GM12865 (cell line): Measurements from ENCODE around the gene KCTD10.
"Not testable (repeated sequence)": the region's sequence is repeated elsewhere in the genome, so short reads cannot be mapped to it uniquely, and the experiment has no call there.

Experiments
- DNase-seq: peaks from one replicate; pipeline ENCODE4 v3.0.0; 2010; ENCODE audit warnings: low read depth
- H3K4me3 ChIP-seq: 2 replicates; pipeline ENCODE4 v1.5.1; 2011; ENCODE audit warnings: mild to moderate bottlenecking, low read depth, low read length, control low read depth
- TF ChIP-seq, protein P1 (sequence below): IDR thresholded peaks from 2 replicates; pipeline ENCODE4 v1.5.1; 2011; ENCODE audit warnings: low read length, control low read depth, low read depth, inconsistent platforms; ENCODE audit not compliant: insufficient read depth; ENCODE audit errors: missing control alignments

KCTD10 gene

GRCh38 chr12:109423392-109423791 lies 53.7 kb downstream of the KCTD10 start:
- TF ChIP-seq, protein P1, sequence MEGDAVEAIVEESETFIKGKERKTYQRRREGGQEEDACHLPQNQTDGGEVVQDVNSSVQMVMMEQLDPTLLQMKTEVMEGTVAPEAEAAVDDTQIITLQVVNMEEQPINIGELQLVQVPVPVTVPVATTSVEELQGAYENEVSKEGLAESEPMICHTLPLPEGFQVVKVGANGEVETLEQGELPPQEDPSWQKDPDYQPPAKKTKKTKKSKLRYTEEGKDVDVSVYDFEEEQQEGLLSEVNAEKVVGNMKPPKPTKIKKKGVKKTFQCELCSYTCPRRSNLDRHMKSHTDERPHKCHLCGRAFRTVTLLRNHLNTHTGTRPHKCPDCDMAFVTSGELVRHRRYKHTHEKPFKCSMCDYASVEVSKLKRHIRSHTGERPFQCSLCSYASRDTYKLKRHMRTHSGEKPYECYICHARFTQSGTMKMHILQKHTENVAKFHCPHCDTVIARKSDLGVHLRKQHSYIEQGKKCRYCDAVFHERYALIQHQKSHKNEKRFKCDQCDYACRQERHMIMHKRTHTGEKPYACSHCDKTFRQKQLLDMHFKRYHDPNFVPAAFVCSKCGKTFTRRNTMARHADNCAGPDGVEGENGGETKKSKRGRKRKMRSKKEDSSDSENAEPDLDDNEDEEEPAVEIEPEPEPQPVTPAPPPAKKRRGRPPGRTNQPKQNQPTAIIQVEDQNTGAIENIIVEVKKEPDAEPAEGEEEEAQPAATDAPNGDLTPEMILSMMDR: no peak
- no peak for DNase-seq
- H3K4me3 ChIP-seq: no peak overlapping the region

GRCh38 chr12:109422251-109422650 lies 54.8 kb downstream of the KCTD10 start:
- TF ChIP-seq, protein P1: no peak
- H3K4me3 ChIP-seq: no peak overlapping the region
- DNase-seq: no peak

DNA sequence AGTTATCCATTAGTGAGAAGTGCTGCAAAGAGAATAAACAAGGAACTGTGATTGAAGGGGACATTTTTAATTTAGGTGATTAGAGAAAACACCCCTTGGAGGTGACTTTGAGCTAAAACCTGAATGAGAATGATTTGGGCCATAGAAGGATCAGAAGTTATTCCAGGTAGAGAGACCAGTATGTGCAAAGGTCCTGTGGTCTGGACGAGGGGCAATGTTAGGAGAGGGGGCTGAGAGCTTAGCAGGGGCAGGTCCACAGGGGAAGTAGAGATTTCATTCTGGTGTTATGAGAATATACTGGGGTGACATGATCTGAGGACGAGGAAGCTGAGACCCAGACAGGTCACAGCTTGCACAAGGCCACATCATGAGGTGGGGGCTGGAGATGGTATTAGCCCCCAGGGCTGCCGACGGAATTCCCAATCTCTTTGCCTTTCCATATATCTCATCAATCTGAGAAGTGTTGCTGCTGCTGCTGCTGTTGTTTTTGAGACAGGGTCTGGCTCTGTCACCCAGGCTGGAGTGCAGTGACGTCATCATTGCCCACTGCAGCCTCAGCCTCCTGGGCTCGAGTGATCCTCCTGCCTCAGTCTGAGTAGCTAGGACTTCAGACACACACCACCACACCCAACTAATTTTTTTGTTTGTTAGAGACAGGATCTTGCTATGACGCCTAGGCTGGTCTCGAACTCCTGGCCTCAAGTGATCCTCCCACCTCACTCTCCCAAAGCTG lies 55.6 kb downstream of the KCTD10 start:
- H3K4me3 ChIP-seq: no peak overlapping the region
- TF ChIP-seq, protein P1: no peak
- no peak for DNase-seq

GRCh38 chr12:109418848-109419480 lies 58.1 kb downstream of the KCTD10 start:
- H3K4me3 ChIP-seq: no peak overlapping the region
- DNase-seq: no peak
- TF ChIP-seq, protein P1: no peak

- not testable (repeated sequence) for H3K4me3 ChIP-seq
Measured at GRCh38 chr12:109406147-109406546, 71.0 kb downstream of the KCTD10 start.

DNA sequence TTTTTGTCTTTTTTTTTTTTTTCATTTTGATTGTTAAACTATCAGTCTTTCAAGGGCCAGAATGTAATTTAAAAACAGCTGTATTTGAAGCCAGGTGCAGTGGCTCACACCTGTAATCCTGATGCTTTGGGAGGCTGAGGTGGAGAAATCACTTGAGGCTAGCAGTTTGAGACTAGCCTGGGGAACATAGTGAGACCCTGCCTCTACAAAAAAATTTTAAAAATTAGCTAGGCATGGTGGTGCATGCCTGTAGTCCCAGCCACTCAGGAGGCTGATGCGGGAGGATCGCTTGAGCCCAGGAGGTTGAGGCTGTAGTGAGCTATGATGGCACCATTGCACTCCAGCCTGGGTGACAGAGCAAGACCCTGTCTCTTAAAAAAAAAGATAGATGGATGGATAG lies 72.3 kb downstream of the KCTD10 start:
- DNase-seq, H3K4me3 ChIP-seq: not testable (repeated sequence)

More at GRCh38 chr12:109406147-109406546, 71.0 kb downstream of the KCTD10 start:
- not testable (repeated sequence) for DNase-seq
